NCI-H1436 treated with DMSO at 0.1 percent for 48 hours (cell line): ENCODE results near the gene NKD2.

ENCODE experiments used
- DNase-seq: peaks from one replicate; lab custom pipeline; 2025; lab: John Stamatoyannopoulos, UW

The NKD2 gene

DNA sequence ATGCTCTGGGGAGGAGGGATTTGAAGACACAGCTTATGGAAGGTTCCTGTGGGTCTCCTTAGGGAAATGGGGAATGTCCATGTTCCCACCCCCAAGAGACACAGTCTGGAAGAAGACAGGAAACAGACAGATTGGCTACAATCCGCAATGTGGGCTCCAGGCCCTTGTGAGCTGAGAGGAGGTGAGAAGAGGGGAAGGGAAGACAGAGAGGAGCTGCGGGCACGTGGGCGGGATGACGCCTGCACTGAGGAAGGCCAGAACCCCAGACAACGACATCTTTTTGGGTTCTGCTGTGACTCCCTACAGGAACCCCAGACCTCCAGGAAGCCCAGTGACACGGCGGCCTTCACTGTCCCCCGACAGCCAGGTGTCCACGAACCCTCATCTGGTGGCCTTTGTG lies 29.9 kb upstream of the NKD2 start:
- no peak for DNase-seq

DNA sequence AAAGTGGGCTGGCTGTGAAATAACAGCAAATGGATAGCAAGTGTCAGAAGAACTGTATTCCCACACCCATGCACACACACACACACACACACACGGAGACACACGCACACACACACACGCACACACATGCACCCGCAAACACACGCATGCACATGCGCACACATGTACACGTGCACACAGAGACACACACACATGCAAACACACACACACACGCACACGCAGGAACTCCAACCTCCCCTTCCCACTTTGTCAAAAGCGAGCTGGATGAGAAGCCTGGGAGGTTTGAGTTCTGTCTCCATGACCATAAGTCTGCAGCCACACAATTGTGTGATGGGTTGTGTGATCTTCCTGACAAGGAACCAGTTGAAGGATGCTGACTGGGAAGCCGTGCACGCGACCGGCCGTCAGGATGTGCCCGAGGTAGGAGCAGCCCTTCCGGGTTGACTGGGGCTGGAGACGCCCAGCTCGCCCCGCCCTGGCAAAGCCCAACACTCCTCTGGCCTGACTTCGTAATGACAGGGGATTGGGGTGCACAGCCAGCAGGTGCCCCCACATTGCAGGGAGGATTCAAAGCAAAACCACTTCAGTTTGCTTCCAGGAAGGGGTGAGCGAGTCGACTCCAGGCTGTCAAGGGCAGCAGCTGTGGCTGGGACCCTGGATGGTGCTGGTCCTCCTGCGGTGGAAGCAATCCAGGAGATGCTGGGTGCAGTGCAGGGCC lies 29.3 kb upstream of the NKD2 start:
- DNase-seq, result no peak

DNA sequence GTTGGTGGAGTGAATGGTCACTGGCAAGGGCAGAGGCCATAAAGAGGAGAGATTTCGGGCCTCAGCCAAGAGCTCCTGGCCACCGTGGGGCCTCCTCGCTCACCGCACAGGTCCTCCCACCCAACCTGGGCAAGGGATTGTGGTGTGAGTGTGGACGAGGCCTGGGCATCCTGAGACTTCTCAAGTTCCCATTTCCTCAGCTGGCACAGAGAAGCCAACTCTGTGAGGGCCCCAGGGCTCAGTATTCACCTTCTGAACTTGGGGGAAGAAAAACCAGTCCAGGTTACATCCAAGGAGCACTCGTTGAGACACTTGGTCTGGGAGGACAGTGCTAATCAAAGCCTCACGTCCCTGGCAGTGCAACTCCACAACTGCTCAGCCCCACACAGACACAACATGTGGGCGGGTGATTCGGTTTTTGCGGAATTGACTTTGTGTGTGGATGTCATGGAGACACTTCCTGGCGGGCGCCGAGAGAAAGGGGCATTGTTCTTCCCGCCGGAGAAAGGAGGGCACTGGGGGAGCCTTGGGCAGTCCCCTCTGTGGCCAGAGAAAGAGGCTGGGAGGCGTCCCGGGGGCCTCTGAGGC lies 28.5 kb upstream of the NKD2 start:
- DNase-seq, result no peak

DNA sequence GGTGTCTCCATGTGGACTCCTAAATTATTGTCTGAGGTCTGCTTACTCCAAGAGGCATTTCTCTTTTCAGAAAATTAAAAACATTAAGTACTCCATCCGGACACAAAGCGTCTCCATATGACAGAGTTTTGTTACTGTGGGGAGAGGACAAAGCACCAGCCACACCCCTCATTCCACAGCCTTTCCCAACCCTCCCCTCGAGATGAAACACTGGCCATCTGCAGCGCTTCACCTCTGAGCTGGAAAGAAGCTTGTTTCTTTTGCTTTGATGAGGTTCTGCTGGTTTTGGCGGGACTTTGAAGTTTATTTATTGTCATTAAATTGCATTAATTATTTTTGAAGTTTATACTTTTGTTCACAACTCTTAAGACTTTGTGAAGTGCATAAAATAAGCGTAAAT lies 27.6 kb upstream of the NKD2 start:
- DNase-seq, result no peak

DNA sequence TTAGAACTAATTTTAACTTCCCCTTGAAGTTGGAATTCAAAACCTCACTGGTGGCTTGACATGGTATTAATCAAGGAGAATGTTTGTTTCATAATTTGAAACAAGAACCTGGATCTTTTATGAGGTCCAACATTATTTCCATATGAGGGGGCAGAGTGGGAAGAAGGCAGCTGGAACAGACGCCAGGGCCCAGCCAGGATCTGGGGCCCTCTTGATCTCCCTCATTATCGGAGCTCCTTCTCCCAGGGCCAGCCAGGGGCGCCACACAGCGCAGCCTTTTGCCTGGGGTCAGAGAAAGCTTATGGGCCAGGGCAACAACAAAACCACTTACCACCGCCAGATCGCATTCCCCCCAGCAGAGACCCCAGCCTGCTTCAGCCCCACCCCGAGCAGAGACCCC lies 27.1 kb upstream of the NKD2 start:
- no peak for DNase-seq

DNA sequence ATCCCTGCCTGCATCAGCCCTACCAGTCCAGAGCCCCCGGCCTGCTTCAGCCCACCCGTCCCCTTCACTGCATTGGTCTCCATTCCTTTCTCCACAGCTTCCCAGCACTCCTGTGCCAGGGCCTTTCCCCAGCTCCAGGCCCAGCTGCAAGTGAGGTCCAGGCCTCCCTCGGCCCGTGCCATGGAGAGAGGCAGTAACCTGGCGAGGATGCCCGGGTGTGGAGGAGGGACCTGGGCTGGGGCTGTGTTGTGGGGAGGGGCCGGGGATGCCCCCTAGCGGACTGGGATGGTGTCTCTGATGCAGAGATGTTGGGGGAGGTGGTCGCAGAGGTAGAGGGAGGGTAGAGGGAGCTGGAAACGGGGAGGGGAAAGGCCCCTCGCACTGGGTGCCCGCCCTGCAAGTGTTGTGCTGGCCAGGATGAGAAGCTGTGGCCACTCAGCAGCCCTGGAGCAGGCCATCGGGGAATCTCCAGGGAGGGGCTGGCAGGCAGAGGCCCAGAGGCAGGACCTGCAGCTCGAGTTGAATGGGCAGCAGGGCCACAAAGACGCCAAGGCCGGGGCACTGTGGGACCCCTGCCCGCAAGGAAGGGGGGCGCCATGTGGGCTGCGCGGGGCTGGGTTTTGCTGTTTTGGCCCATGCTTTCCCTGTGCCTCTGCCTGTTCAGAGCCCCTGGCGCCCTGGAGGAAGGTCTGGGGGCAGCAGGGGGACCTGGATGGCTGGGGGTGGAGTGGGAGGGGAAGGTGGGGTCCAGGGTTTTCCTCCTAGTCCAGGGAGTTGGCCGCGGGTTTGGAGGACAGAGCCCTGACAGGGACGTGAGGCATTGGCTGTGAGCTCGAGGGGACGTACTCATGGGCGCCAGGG lies 26.0 kb upstream of the NKD2 start:
- no peak for DNase-seq

DNA sequence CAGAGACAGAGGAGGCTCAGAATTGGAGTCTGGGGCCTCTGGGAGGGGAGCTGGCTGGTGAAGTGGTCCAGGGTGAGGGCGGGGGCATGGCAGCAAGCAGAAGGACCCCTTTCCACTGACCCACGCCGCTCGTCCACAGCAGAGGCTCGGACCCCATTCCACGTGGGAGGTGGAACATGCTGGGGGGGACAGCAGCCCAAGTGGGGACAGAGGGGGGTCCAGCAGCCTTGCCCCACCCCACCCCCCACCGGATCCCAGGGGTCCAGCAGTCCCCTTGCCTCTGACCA lies 25.4 kb upstream of the NKD2 start:
- no peak for DNase-seq

DNA sequence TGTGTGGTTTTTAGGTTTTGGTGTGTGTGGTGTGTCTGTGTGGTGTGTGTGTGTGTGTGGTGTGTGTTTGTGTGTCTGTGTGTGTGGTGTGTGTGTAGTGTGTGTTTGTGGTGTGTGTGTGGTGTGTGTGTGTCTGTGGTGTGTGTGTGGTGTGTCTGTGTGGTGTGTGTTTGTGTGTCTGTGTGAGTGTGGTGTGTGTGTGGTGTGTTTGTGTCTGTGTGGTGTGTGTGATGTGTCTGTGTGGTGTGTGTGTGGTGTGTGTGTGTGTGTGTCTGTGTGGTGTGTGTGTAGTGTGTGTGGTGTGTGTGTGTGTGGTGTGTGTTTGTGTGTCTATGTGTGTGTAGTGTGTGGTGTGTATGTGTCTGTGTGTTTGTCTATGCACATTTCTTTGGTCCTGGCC lies 25.0 kb upstream of the NKD2 start:
- DNase-seq, result no peak

DNA sequence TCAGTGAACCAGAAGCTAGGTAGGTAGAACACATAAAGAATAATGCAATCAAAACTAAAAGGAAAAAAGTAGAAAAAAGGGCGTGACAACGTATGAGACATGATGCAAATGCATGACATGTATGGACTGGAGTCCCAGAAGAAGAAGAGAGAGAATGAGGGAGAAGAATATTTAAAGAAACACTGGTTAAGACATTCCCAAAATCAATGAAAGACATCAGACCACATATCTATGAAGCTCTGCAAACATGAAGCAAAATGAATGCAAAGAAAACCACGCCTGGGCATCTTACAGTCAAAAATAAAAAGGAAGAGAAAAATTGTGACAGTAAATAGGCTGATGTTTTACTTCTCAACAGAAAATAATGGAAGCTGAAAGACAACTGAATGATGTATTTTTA lies 23.8 kb upstream of the NKD2 start:
- no peak for DNase-seq

DNA sequence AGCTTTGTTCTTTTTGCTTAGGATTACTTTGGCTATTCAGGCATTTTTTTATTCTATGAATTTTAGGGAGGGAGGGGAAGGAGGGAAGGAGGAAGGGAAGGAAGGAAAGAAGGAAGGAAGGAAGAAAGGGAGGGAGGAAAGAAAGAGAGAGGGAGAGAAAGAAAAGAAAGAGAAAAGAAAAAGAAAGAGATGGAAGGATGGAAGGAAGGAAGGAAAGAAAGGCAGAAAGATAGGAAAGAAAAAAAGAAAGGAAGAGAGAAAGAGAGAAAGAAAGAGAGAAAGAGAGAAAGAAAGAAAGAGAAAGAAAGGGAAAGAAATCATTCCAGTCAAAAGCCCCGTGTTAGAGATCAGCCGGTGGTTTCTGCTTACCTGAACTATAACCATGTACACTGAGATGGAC lies 20.8 kb upstream of the NKD2 start:
- DNase-seq, result no peak

DNA sequence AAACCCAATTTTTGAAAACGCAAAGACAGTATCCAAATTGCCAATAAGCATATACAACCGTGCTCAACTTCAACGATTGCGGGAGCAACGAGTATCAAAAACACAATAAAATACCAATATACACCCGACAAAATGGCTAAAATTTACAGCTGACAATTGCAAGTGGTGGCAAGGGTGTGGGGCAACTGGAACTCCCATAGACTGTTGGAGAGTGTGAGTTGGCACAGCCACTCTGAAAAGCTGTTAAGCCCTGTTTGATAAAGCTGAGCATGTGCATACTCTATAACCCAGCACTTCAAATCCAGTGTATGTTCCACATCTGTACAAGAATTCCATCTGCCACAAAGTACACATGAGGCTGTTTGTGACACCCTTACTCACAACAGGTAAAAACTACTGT lies 20.3 kb upstream of the NKD2 start:
- no peak for DNase-seq

DNA sequence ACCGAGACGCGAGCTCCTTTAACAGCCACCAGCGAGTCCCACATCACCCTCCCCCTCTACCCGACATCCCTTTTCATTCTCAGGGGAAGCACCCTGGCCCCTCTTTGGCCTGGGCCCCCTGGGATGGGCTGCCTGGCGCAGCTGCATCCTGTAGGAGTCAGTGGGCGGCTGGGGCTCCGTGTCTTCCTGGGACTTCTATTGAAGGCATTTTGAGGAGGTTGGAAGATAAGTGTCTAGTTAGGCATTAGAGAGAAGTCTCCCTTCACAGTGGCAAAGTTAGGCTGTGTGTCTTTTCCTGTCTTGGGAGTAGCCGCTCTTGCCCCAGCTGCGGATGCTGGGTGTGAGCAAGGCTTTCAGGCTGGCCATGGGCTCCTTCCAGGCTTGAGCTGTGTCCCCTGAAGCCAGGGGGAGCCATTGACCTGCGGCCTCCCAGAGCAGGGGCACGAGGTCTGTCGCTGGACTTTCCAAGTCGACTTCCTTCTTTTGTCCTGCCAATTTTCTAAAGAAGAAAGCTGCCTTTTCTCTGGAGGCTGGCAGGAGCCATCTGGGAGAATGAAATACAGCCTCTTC lies 18.6 kb upstream of the NKD2 start:
- DNase-seq, result no peak

DNA sequence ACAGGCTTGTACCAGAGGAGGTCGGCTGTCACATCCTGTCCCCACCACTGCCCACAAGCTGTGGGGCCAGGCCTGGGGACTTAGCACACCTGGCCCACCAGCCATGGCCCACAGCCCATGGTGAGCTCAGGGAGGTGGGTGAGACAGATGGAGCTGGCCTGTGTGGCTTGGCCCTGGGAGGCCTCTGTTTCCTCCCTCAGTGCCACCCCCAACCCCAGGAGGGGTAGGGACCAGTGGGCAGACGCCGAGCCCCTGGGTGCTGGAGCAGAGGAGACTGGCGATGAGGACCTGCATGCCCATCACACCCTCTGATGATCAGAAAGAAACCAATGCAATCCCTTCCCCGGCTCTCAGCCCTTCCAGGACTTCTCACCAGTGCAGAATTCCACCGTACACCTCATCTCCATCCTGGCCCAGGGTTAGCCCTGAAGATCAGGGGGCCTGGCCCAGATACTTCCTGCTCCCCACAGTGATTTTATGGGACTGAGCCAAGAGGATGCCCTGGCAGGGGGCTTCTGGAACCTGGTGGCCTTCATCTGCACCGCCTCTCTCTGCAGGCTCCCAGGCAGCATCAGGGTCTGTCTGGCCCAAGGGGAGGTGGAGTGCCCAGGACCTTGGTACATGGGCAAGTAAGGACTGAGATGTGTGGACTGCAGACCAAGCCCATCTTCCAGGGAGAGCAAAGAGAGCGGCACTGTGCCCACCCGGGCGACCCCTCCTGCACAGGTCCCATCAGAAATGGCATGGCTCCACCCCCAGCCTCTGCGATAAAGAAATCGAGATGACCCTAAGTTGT lies 16.9 kb upstream of the NKD2 start:
- DNase-seq, result no peak

DNA sequence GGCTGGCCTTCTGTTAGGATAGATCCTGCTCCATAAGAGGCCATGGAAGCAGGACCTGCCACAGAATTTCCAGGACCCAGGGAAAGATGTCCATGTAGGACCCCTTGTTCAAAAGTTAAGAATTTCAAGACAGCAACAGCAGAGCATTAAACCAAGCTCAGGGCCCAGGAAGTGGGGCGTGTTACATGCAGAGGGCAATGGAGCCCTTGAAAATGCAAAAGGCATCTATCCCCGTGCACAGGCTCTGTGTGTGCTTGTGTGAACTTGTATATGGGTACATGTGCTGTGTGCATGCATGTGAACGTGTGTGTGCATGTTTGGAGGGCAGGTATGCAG lies 14.4 kb upstream of the NKD2 start:
- DNase-seq, result no peak

DNA sequence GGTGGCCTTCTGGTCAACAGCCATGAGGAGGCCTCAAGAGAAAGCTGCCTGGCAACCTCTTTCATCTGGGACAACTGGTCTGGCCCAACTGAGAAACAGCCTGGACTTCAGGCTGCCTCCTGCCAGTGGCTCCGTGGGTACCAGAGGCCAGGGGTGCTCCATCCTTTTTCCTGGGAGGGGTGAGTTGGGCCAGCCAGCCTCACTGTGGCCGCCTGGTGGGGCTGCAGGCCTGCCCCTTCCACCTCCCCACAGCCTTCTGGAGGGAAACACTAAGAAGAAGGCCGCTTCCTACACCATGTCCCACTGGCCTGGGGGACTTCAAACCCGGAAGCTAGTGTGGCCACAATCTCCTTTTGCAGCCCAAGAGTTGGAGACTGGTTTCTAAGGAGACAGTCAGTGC lies 13.8 kb upstream of the NKD2 start:
- DNase-seq, result no peak

DNA sequence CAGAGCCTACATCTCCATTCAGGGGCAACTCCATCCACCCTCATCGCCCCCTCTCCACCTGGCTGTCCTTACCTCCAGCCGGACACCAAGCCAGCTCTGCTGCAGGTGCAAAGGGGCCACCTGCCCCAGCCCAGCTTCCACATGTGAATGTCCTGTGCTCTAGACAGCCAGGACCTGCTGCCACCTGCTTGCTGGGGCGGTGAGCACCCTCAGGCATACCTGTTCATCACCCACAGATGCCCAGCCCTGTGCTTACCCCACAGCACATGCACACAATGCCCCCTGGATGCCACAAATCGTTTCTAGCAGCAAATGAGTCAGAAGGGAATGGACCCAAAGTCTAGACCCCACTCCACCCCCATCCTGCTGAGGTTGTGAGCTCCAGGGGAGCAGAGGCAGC lies 13.3 kb upstream of the NKD2 start:
- DNase-seq, result no peak

DNA sequence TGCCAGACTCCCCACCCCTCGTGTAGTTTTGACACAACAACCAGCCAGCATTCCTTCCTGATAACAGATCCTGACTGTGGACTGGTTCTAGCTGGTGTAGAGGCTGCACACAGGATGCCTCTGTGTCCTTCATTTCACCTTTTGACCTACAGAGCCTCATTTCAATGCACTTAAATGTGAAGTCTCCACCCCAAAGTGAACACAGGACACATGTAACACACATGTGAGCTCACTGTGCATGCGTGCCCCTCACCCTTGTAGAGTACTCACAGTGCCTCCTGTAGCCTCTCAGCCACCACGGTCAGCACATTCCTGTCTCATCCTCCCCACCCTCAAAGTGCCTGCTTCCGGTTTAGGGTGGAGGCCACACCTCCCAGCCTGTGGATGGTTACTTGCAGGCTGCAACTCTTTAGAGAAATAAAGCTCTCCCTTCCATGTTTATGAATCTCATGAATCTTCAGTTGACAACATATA lies 11.6 kb upstream of the NKD2 start:
- DNase-seq, result no peak

DNA sequence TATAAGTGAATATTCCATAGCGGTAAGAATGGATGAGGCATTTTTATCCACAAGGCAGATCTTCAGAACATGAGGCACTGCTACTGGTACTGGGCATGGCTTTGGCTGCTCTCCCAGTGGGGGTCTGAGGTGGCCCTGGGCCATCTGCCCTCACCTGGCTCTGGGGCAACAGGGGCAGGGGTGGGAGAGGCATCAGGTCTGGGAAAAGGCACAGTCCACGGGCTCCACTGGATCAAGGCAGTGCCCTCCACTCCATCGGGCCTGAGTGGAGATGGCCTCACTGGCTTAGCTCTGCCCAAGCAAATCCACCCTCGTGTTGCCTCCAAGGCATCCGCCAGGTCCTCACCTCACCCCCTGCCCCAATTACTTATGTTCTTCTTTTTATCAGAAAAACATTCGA lies 10.9 kb upstream of the NKD2 start:
- no peak for DNase-seq

DNA sequence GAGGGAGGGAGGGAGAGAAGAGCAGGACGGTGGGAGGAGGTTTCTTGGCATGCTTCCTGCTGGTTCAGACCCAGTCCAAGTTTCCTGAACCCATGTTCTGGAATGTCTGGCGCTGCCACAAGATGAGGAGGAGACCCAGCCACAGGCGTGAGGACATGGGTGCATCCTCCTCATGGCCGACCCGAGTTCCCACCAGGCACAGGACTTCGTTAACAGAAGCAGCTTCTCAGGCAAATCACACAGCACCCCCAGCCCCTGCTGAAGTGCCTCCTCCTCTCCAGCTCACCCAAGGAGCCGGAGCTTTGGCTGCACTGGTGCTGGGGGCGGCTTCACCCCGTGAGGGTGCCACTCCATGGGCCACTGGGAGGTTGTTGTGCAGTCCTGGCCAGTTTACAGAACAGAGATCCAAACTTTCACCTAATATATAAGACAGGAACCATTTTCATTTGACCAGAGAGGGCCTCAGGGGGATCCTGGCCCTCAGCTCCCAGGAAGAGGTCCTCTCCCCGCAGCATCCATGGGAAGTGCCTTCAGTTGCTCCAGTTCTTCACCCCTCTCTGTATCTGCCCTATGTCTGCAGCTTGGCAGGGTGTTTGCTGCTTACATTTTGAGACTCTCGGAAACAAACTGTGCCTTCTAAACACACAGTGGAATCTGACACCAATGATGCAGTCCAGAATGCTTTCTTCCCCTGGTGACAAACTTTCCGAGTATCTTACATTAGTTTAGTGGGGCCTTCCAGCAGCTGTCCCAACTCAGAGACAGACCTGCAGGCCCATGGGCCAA lies 10.2 kb upstream of the NKD2 start:
- DNase-seq, result no peak

DNA sequence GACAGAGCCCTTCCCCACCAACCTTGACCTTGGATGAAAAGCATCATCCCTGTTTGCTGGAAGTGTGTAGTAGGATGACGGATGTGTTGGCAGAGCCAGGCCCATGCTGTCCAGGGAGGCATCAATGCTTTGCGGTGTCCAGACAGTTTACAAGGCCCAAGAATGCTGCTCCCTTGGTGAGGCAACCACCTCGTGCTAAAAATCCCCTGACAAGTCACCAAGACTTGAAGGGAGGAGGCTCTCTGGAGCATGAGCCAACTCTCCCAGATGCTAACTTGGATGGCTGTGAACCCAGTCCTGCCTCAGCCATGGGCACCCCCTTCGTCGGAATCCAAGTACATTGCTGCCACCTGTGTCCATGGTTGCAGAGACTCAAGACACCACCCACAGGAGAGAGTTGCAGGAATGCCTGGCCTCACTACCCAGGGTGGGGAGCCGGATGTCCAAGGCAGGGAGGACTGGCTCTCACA lies 9.5 kb upstream of the NKD2 start:
- no peak for DNase-seq

DNA sequence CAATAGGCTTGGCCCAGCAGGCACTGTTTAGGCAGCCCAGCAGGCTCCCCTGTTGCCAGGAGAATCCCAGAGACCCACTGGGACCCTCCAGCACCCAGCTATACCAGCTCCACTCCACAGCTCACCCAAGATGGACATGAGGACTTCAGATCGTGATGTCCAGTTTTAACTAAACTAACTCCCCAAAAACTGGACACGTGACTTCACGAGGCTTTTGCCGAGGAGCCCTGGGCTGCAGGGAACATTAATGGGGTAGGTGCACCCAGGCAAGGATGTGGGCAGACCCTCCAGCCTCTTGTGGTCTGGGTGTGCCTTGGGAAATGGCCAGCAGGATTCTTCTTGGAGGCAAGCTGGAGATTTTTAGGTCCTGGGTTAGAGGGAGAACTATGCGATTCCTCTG lies 8.9 kb upstream of the NKD2 start:
- no peak for DNase-seq

DNA sequence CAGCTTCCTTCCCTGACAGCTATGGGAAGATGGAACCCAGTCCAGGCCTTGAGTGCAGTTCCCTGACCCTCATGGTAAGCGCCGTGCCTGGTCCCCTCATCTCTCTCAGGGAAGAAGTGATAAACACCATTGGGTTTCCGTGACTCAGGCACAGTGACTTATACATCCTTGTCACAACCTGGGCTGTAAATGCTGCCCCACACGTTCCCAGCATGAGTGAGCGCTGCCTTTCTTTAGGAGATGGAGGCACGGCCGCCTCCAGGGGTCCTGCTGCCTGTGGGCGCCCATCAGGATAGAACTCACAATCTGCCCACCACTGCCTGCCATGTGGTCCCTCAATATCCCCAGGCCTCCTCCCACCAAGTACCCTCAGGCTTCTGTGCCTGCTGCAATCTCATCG lies 8.3 kb upstream of the NKD2 start:
- DNase-seq, result no peak
